ENCODE results near the gene SSX4. TPM values are rescaled to one million over a fixed set of nuclear protein-coding genes. Genes with fewer than 3 reads are reported as not detected.
"Not testable (repeated sequence)": the region's sequence is repeated elsewhere in the genome, so short reads cannot be mapped to it uniquely, and the experiment has no call there.

Gene SSX4, protein sequence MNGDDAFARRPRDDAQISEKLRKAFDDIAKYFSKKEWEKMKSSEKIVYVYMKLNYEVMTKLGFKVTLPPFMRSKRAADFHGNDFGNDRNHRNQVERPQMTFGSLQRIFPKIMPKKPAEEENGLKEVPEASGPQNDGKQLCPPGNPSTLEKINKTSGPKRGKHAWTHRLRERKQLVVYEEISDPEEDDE
- not detected for total RNA-seq

DNA sequence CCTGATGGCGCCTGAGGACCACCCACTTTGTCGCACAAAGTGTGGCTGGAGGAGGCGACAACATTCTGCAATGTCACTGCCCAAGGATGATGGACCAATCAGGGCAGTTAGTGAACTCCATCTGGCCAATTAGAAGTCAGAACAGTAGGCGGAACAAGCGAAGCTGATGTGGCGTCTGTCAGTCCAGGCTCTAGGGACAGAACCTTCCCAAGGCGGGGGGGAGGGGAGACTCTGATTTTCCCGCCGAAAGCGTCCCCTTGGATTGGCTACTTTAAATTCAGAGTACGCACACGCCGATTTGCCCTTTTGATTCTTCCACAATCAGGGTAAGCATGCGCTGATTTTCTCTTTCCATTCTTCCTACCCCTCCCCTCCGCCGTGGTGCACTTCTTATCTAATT is at the start of gene SSX4:
SSX4 (plus strand) TSS at position 301 of the 400 bp plus-strand sequence. CDS start 515 bp downstream, outside the sequence.
- not testable (repeated sequence) for DNase-seq (ENCODE audit: low spot score)

DNA sequence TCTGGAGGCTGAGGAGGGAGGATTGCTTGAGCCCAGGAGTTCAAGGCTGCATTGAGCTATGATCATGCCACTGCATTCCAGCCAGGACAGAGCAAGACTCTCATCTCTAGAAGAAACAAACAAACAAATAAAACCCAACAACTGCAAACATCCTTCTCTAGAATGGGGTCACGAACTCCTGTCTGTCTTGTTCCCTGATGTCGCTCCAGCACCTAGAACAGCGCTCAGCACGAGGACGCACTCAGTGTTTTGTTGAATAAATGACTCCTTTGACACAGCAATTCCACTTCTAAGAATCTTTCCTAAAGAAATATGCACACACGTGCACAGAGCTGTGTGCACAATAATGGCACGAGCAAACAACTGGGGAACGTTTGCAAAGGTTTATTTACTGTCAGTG is 37.3 kb upstream of the SSX4 start:
- not testable (repeated sequence) for DNase-seq (ENCODE audit: low spot score)

DNA sequence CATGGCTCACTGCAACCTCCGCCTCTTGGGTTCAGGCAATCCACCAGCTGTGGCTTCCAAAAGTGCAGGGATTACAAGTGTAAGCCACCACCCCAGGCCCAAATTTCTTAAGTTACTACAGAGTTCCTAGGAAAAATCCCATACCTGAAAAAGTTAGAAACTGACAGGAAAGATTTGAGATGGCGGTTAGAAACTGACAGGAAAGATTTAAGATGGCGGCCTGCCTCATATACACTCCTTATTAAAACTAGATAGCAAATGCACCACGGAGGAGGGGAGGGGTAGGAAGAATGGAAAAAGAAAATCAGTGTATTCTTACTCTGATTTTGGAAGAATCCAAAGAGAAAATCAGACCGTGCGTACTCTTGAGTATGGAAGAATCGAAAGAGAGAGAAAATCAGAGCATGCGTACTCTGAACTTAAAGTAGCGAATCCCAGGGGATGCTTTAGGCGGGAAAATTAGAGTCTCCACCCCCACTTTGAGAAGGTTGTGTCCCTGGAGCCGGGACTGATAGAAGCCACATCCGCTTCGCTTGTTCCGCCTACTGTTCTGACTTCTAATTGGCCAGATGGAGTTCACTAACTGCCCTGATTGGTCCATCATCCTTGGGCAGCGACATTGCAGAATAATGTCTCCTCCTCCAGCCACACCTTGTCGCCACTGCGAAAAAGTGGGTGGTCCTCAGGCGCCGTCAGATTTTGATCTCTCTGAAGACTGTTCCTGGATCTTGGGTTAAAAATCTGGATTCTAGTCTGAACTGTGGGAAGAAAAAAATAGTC is 26.8 kb upstream of the SSX4 start, which contains the start of gene SSX3:
SSX3 (minus strand) TSS at position 389 of the 780 bp plus-strand sequence. CDS start 1,454 bp downstream, outside the sequence.
- not testable (repeated sequence) for DNase-seq (ENCODE audit: low spot score)

DNA sequence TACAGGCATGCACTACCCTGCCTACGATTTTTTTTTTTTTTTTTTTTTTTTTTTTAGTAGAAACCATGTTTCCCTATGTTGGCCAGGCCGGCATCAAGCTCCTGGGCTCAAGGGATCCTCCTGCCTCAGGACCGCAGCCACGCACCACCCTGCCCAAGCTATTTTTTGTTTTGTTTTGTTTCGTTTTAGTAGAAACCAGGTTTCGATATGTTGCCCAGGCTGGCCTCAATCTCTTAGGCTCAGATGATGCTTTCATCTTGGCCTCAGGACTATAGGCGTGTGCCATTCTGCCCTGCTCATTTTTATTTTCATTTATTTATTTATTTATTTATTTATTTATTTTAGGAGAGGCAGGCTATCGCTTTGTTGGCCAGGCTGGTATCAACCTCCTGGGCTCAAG is 25.7 kb upstream of the SSX4 start:
- no peak for DNase-seq (ENCODE audit: low spot score)

DNA sequence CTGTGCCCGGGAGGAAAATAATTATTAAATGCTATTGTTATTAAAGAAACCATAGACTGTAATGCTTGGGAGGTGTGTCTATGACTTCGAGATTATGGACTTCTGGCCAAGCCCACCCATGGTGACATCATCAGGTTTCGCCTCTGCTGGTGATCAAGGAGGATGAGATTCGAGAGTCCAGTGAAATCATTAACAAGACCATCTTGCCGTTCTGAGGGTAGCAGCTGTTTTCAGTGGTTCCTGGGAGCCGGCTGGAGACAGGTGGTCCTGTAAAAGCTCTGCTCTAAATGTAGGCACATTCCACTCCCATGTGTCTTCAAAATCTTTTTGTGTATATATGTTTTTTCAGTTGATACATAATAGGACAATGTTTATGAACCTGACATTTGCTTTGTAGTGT is 24.1 kb upstream of the SSX4 start:
- DNase-seq (ENCODE audit: low spot score): not testable (repeated sequence)

DNA sequence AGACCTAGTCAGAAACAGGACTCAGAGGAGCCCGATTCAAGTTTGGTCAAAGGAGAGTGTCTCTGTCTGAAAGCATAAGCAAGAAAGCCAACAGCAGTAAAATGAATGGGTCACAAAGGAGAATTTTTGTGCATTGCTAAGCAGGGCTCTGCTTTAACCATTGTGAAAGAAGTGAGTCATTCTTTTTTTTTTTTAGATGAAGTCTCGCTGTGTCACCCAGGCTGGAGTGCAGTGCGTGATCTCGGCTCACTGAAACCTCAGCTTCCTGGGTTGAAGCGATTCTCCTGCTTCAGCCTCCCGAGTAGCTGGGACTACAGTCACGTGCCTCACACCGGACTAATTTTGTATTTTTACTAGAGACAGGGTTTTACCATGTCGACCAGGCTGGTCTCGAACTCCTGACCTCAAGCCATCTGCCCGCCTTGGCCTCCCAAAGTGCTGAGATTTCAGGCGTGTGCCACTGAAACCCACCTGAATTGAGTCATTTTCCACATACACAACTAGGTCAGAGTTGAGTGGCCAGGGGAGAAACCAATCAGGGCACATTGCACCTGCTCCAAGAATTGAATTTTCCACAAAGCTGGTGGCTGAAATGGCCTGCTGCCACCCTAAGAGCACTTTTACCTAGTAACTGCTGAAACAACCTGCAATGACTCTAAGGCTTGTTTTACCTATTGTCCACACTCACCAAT is 15.5 kb upstream of the SSX4 start:
- not testable (repeated sequence) for DNase-seq (ENCODE audit: low spot score)

DNA sequence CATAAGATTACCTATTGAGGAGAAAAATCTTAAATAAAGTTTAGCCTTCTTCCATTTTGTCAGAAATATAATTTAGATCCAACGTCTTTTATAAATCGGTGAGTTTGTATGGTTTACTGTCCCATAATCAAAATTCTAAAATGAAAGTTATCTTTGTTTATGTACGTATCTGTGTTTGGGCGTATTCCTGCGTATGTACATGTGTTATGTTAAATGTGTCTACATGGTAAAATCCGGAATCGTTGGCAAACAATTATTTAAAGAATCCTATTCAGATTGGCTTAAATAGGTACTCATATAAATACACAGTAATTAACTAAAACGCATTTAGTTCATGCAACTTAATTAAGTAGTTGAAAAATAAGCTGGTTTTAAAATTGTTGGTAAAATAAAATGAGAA is 12.9 kb upstream of the SSX4 start:
- DNase-seq (ENCODE audit: low spot score): not testable (repeated sequence)

DNA sequence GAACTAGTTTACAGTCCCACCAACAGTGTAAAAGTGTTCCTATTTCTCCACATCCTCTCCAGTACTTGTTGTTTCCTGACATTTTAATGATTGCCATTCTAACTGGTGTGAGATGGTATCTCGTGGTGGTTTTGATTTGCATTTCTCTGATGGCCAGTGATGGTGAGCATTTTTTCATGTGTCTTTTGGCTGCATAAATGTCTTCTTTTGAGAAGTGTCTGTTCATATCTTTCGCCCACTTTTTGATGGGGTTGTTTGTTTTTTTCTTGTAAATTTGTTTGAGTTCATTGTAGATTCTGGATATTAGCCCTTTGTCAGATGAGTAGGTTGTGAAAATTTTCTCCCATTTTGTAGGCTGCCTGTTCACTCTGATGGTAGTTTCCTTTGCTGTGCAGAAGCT is 13.6 kb downstream of the SSX4 start:
- not testable (repeated sequence) for DNase-seq (ENCODE audit: low spot score)

DNA sequence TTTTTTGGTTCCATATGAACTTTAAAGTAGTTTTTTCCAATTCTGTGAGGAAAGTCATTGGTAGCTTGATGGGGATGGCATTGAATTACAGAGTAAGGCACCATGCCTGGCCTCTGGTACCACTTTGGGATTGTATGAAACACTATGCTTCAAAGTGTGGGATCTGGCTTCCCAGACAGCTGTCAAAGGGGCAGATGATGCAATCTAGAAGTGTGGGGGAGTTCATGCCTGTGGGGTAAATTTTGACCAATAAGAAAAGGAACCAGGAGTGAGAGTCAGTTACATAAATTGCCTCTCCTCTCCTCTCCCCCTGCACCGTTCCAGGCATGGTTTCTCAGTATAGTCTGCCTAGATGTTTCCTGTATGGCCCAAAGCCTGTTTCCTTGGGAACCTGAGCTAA is 14.5 kb downstream of the SSX4 start:
- DNase-seq (ENCODE audit: low spot score): not testable (repeated sequence)

DNA sequence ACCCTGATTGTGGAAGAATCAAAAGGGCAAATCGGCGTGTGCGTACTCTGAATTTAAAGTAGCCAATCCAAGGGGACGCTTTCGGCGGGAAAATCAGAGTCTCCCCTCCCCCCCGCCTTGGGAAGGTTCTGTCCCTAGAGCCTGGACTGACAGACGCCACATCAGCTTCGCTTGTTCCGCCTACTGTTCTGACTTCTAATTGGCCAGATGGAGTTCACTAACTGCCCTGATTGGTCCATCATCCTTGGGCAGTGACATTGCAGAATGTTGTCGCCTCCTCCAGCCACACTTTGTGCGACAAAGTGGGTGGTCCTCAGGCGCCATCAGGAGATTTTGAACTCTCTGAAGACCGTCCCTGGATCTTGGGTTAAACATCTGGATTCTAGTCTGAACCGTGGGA is 28.5 kb downstream of the SSX4 start, which contains the start of gene SSX4B:
SSX4B (minus strand) TSS at position 101 of the 400 bp plus-strand sequence. CDS start 588 bp downstream, outside the sequence.
- not testable (repeated sequence) for DNase-seq (ENCODE audit: low spot score)

DNA sequence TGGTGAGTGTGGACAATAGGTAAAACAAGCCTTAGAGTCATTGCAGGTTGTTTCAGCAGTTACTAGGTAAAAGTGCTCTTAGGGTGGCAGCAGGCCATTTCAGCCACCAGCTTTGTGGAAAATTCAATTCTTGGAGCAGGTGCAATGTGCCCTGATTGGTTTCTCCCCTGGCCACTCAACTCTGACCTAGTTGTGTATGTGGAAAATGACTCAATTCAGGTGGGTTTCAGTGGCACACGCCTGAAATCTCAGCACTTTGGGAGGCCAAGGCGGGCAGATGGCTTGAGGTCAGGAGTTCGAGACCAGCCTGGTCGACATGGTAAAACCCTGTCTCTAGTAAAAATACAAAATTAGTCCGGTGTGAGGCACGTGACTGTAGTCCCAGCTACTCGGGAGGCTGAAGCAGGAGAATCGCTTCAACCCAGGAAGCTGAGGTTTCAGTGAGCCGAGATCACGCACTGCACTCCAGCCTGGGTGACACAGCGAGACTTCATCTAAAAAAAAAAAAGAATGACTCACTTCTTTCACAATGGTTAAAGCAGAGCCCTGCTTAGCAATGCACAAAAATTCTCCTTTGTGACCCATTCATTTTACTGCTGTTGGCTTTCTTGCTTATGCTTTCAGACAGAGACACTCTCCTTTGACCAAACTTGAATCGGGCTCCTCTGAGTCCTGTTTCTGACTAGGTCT is 43.8 kb downstream of the SSX4 start:
- DNase-seq (ENCODE audit: low spot score): not testable (repeated sequence)

DNA sequence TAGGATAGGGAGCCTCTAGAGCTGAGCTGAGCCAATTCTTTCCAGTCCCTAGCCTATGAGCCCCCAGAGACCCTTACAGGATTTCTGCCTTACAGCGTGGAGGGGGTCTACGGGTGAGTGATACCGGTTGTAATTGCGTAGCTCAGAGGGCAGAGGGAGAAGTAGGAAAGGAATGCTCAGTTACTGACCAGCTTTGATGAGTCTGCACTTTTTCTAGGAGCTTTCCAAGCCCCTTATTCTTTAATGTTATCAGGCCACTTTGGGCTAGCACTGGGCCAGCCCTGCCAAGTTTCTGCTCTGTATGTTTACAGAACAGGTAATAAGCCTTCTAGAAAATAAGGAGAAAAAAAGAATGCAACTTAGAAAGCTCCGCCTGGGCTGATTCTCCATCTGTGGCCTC is 46.3 kb downstream of the SSX4 start:
- DNase-seq (ENCODE audit: low spot score): not testable (repeated sequence)

DNA sequence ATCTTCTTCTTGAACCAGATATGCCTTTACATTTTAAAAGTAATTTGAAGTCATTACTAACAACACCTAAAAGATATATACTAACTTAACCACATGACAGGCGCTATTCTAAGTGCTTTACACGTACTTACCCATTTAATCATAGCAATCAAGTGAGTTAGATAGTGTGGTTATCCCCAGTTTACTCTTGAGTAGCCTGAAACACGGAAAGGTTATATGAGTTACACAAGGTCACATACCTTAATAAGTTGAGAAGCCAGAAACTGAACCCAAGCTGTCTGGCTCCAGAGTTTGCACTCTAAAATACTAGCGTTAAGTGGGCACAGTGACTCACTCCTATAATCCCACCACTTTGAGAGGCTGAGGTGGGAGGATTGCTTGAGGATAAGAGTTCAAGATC is 46.8 kb downstream of the SSX4 start:
- DNase-seq (ENCODE audit: low spot score): not testable (repeated sequence)

DNA sequence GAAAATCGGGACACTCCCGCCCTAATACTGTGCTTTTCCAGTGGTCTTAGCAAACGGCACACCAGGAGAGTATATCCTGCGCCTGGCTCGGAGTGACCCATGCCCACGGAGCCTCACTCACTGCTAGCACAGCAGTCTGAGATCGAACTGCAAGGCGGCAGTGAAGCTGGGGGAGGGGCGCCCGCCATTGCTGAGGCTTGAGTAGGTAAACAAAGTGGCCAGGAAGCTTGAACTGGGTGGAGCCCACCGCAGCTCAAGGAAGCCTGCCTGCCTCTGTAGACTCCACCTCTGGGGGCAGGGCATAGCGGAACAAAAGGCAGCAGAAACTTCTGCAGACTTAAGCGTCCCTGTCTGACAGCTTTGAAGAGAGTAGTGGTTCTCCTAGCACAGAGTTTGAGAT is 50.4 kb downstream of the SSX4 start:
- not testable (repeated sequence) for DNase-seq (ENCODE audit: low spot score)

Other genes with a start within 250 kb of the SSX4 start
- not detected for gene SSX5, start 186.7 kb upstream of the SSX4 start, total RNA-seq
- not detected for gene SSX1, start 128.1 kb upstream of the SSX4 start, total RNA-seq
- gene SSX3, start 26.8 kb upstream of the SSX4 start, total RNA-seq: not detected
- gene SSX4B, start 28.4 kb downstream of the SSX4 start, total RNA-seq: not detected
- gene SLC38A5, start 86.7 kb downstream of the SSX4 start, total RNA-seq: 3.8 TPM
- 24.6 TPM for gene FTSJ1, start 92.7 kb downstream of the SSX4 start, total RNA-seq
- gene PORCN, start 125.5 kb downstream of the SSX4 start, total RNA-seq: 11.8 TPM
- 127 TPM for gene EBP, start 138.3 kb downstream of the SSX4 start, total RNA-seq
- 17.8 TPM for gene TBC1D25, start 156.2 kb downstream of the SSX4 start, total RNA-seq
- gene RBM3, start 190.9 kb downstream of the SSX4 start, total RNA-seq: 46.0 TPM
- 156 TPM for gene WDR13, start 214.0 kb downstream of the SSX4 start, total RNA-seq

All from mucosa of gallbladder (tissue), 1 donor.